HG02678 (cell line): ENCODE measurements around the gene TOP1.
"Not testable (repeated sequence)": the region's sequence is repeated elsewhere in the genome, so short reads cannot be mapped to it uniquely, and the experiment has no call there.

ENCODE experiments used
- ATAC-seq: cut with Tn5 transposase; IDR thresholded peaks from one replicate; pipeline ENCODE4 v1.9.1; 2021; ENCODE audit warnings: mild to moderate bottlenecking, moderate library complexity; ENCODE audit not compliant: unreplicated experiment

Gene TOP1

GRCh38 chr20:41086402-41087324 is 58.0 kb downstream of the TOP1 start:
- ATAC-seq: no peak

GRCh38 chr20:41087325-41087685 is 58.7 kb downstream of the TOP1 start:
- no peak for ATAC-seq

GRCh38 chr20:41087777-41088176 is 59.2 kb downstream of the TOP1 start:
- no peak for ATAC-seq

- ATAC-seq: no peak
These were observed 60.9 kb downstream of the TOP1 start for GRCh38 chr20:41089555-41089954.

- ATAC-seq: no peak
These were observed 63.3 kb downstream of the TOP1 start for GRCh38 chr20:41091927-41092326.

GRCh38 chr20:41094353-41095055 is 65.9 kb downstream of the TOP1 start:
- no peak for ATAC-seq

- no peak for ATAC-seq
These were observed 66.7 kb downstream of the TOP1 start for GRCh38 chr20:41095110-41095969.

GRCh38 chr20:41098703-41099250 is 70.2 kb downstream of the TOP1 start:
- ATAC-seq: no peak

- no peak for ATAC-seq
These were observed 71.4 kb downstream of the TOP1 start for GRCh38 chr20:41100001-41100480.

- no peak for ATAC-seq
These were observed 73.0 kb downstream of the TOP1 start for GRCh38 chr20:41101660-41102059.

GRCh38 chr20:41108531-41108930 is 79.9 kb downstream of the TOP1 start:
- ATAC-seq: no peak

- no peak for ATAC-seq
These were observed 81.4 kb downstream of the TOP1 start for GRCh38 chr20:41110012-41110411.

- ATAC-seq: no peak
These were observed 82.4 kb downstream of the TOP1 start for GRCh38 chr20:41110930-41111577.

GRCh38 chr20:41111578-41111951 is 82.9 kb downstream of the TOP1 start:
- ATAC-seq: no peak

- ATAC-seq: no peak
These were observed 87.8 kb downstream of the TOP1 start for GRCh38 chr20:41116282-41116956.

- ATAC-seq: not testable (repeated sequence)
These were observed 89.5 kb downstream of the TOP1 start for GRCh38 chr20:41118159-41118558.

- ATAC-seq: no peak
These were observed 90.0 kb downstream of the TOP1 start for GRCh38 chr20:41118632-41119031.

GRCh38 chr20:41119614-41120561 is 91.3 kb downstream of the TOP1 start:
- no peak for ATAC-seq

GRCh38 chr20:41121399-41121798 is 92.8 kb downstream of the TOP1 start:
- ATAC-seq: no peak
